ENCODE measurements around the gene KPTN.

The KPTN gene

GRCh38 chr19:47432091-47432490 lies 51.9 kb downstream of the KPTN start:
- no peak for DNase-seq

GRCh38 chr19:47430041-47430802 lies 53.8 kb downstream of the KPTN start:
- peak; percentile 20 for DNase-seq

GRCh38 chr19:47429140-47429793 lies 54.8 kb downstream of the KPTN start:
- DNase-seq: no peak

GRCh38 chr19:47428177-47428894 lies 55.7 kb downstream of the KPTN start:
- peak; percentile 88 for DNase-seq

- peak; percentile 78 for DNase-seq
Measured at GRCh38 chr19:47427241-47428176, 56.5 kb downstream of the KPTN start.

All from stimulated activated CD4-positive, alpha-beta T cell treated with anti-CD3 and anti-CD28 coated beads, Interleukin-4, amount 100 ng/mL, for 24 hours (primary cell).